Measurements from ENCODE around the gene CYP4Z1.
"Not testable (repeated sequence)": the region's sequence is repeated elsewhere in the genome, so short reads cannot be mapped to it uniquely, and the experiment has no call there.

CYP4Z1 gene

DNA sequence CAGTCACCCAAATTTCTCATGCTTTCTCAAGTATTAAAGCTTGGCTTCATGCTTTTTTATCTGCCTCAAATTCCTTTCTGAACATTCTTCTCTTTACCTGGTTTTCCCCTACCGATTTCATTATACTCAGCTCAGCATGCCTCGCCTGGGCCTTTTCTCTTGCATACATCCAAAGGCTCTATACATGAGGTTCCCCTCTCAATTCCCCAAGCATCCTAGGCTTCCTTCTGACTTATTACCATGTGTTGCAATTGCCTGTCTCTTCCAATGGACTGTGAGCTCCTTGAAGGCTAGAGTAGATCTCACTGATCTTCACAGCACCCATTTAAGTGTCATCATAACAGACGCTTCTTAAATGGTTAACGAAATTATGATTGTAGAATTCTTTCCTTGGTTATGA is 46.1 kb downstream of the CYP4Z1 start:
- no peak overlapping the region for H3K27ac ChIP-seq
- TF ChIP-seq, protein P1, sequence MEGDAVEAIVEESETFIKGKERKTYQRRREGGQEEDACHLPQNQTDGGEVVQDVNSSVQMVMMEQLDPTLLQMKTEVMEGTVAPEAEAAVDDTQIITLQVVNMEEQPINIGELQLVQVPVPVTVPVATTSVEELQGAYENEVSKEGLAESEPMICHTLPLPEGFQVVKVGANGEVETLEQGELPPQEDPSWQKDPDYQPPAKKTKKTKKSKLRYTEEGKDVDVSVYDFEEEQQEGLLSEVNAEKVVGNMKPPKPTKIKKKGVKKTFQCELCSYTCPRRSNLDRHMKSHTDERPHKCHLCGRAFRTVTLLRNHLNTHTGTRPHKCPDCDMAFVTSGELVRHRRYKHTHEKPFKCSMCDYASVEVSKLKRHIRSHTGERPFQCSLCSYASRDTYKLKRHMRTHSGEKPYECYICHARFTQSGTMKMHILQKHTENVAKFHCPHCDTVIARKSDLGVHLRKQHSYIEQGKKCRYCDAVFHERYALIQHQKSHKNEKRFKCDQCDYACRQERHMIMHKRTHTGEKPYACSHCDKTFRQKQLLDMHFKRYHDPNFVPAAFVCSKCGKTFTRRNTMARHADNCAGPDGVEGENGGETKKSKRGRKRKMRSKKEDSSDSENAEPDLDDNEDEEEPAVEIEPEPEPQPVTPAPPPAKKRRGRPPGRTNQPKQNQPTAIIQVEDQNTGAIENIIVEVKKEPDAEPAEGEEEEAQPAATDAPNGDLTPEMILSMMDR (conservative IDR thresholded peaks at IDR 0.05), result no peak

DNA sequence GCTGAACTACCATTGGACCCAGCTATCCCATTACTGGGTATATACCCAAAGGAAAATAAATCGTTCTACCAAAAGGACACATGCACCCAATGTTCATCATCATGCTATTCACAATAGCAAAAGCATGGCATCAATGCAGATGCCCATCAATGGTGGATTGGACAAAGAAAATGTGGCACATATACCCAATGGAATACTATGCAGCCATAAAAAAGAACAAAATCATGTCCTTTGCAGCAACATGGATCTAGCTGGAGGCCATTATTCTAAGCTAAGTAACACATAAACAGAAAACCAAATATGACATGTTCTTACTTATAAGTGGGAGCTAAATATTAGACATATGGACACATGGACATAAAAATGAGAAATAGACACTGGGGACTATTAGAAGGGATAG is 54.0 kb downstream of the CYP4Z1 start:
- not testable (repeated sequence) for H3K27ac ChIP-seq

DNA sequence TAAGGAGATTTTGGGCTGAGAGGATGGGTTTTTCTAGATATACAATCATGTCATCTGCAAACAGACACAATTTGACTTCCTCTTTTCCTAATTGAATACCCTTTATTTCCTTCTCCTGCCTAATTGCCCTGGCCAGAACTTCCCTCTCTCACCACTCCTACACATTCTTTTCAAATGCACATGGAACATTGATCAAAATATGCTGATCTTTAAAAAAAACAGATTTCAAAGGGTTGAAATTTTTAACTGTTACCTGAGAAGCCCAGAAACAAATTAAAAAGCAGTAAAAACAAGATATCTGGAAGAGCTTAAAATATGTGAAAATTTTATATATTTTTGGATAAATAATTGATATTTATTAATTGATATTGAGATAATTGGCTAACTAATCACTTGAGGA is 57.8 kb downstream of the CYP4Z1 start:
- H3K27ac ChIP-seq, result not testable (repeated sequence)

DNA sequence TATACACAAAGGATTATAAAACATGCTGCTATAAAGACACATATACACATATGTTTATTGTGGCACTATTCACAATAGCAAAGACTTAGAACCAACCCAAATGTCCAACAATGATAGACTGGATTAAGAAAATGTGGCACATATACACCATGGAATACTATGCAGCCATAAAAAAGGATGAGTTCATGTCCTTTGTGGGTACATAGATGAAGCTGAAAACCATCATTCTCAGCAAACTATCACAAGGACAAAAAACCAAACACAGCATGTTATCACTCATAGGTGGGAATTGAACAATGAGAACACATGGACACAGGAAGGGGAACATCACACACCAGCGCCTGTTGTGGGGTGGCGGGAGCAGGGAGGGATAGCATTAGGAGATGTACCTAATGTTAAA is 60.0 kb downstream of the CYP4Z1 start:
- H3K27ac ChIP-seq, result not testable (repeated sequence)

DNA sequence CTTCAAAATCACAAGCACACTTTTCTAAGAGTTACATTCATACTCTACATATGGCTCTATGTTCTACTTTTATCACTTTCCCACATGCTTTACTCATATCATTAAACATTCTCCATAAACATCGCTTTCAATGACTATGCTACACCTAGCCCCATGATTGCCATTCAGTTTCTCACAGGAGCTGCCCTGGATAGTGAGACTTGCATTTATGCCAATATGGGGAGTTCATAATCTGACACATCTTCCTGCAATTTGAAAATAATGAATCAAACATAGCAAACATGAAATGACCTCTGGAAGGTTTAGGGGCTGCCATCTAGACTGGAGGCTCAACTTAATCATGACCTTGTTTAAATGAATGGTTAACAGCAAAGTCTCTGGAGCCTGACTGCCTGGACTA is 61.2 kb downstream of the CYP4Z1 start:
- TF ChIP-seq, protein P1 (conservative IDR thresholded peaks at IDR 0.05), result no peak
- no peak overlapping the region for H3K27ac ChIP-seq

DNA sequence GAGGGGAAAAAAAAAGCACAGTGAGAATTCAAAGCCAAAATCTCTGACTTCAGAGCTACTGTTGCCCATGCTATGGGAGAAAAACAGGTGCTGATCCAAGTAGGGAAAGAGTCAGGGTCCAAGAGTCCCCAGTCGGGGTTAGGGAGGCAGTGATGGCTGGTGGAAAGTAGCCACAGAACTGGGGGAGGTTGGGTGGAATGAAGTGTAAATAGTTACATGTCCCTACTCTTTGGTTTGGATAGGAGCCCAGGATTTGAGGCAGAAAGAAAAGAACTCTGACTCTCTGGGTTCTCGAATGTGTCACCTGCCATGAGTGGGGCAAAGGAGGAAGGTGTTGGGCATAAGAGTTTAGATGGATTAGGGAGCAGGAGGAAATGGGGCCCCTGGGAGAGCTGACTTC is 61.8 kb downstream of the CYP4Z1 start:
- not testable (repeated sequence) for H3K27ac ChIP-seq

DNA sequence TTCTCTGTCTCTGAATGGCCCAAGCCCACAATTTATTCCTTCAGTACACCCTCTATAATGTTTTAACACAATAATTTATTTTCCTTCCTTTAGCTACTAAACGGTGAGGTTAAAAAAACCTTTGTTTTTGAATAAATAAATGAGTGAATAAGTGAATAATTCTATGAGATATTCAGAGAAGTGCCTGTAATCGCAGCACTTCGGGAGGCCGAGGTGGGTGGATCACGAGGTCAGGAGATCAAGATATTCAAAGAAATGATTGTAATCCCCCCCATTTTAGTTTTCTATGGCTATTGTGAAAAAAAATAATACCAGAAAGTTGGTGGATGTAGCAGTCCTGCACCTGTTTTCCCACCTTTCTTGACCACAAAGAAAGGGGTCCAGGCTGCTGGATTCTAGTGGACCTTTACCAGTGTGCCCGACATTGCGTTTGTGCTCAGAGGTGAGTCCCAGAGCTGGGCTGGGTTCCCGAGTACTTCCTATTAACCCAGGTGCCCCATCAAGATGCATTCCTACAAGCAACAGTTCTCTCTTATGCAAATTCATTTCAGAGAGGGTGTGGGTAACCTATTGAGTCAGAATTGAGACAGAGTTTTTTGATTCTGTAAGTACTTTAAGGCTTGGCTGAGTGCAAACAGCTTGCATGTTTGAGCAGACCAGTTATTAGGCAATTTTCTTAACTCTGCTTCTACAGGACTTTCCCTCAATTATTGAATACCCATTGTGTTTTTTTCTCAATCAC is 62.6 kb downstream of the CYP4Z1 start:
- not testable (repeated sequence) for H3K27ac ChIP-seq

DNA sequence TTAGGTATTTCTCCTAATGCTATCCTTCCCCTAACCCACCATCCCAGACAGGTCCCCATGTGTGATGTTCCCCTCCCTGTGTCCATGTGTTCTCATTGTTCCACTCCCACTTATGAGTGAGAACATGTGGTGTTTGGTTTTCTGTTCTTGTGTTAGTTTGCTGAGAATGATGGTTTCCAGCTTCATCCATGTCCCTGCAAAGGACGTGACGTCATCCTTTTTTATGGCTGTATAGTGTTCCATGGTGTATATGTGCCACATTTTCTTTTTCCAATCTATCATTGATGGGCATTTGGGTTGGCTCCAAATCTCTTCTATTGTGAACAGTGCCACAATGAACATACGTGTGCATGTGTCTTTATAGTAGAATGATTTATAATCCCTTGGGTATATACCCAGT is 65.6 kb downstream of the CYP4Z1 start:
- not testable (repeated sequence) for H3K27ac ChIP-seq

DNA sequence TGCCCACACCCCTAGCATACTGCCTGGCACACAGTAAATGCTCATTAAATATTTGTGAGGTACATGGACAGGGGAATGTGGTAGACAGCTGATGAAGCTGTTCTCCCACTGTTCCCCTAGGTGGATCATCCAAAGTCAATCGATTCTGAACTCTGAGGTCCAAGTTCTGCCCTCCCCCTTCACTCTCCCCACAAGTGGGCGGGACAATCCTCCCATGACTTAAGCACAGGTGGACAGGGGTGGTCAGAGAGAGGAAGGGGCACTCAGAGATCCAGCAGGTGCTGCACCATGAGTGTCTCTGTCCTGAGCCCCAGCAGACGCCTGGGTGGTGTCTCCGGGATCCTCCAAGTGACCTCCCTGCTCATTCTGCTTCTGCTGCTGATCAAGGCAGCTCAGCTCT is 70.2 kb downstream of the CYP4Z1 start, which contains the start of gene CYP4A22:
Gene CYP4A22, plus strand, starts transcription at position 244 of the 400 bp plus-strand sequence. Its CDS starts 45 bp downstream, at position 289.
- H3K27ac ChIP-seq, result no peak within 1 kb of the TSS
- TF ChIP-seq, protein P1 (conservative IDR thresholded peaks at IDR 0.05), result no peak

DNA sequence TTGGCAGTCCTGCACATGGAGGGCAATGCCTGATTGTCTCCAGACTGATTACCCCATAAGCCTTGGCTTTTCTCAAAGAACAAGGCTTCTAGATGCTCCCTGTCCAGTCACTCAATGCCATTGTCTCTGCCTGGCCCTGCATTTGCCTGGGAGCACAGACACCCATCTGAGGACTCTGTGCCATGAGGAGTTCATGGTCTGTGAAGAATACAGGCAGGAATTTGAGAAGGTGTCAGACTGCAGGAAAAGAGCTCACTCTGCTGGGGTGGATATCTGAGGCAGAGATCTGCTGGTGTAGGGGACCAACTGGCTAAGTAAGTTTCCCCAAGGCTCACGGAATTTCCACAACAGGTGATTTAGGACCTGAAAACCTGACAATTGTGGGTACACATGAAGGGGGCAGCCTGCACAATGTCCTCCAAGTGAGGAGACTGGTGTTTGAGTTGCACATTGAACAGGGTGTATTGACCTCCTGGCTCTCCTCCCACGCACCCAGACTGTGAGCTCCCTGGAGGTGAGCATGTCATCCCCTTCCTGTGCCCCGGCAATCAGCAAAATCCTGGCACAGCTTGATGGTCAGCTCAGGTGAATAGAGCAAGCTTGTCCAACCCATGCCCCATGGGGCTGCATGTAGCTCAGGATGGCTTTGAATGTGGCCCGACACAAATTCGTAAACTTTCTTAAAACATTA is 71.0 kb downstream of the CYP4Z1 start:
- TF ChIP-seq, protein P1 (conservative IDR thresholded peaks at IDR 0.05), result no peak
- H3K27ac ChIP-seq, result no peak overlapping the region

DNA sequence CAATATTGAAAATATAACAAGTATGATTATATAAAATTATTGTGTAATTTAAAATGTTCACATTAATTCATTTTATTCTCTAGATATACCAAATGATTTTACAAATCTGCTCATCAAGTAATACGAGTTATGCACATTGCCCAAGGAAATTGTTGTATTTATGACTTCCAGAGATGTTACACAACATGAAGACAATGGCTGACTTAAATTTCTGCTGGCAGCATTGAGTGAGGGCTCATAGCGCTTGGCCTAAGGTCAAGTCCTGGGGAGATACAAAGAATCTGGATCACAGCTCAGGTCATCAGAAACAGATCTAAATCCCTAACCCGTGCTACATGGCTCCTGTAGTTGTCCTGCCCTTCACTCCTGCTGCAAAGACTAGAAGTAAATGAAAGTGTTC is 73.3 kb downstream of the CYP4Z1 start:
- not testable (repeated sequence) for H3K27ac ChIP-seq

DNA sequence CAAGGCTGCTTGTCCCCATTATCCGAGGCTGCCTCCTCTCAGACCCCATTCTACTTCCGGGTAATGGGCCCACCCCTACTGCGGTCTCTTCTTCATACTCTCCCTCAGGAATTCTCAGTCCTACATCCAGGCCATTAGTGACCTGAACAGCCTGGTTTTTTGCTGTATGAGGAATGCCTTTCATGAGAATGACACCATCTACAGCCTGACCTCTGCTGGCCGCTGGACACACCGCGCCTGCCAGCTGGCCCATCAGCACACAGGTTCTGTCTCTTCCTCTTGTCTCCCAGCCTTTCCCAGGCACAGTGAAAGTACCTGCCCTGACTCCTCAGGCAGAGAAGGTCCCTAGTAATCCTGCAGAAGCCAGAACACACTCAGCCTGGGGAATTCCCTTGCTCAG is 76.6 kb downstream of the CYP4Z1 start:
- H3K27ac ChIP-seq, result not testable (repeated sequence)

DNA sequence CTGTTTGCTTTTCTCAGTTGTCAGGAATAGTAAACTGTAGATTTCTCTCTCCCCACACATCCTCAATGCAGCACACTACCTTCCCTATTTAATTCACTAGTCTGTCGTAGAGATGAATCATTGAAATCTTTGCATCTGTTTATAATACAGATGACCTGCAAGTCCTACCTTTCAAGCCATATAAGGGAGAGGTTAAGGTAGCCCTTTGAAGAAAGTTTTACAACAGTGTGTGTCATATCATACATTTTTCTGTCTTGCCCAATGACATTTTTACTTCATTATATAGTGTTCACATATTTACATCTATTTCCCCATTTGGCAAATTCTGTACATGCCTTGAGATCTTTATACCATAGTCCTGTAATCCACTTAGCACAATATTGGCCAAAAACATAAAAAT is 79.5 kb downstream of the CYP4Z1 start:
- H3K27ac ChIP-seq, result not testable (repeated sequence)

Data from VCaP (cell line).